Measurements from ENCODE around the gene CRIP2.

DNA sequence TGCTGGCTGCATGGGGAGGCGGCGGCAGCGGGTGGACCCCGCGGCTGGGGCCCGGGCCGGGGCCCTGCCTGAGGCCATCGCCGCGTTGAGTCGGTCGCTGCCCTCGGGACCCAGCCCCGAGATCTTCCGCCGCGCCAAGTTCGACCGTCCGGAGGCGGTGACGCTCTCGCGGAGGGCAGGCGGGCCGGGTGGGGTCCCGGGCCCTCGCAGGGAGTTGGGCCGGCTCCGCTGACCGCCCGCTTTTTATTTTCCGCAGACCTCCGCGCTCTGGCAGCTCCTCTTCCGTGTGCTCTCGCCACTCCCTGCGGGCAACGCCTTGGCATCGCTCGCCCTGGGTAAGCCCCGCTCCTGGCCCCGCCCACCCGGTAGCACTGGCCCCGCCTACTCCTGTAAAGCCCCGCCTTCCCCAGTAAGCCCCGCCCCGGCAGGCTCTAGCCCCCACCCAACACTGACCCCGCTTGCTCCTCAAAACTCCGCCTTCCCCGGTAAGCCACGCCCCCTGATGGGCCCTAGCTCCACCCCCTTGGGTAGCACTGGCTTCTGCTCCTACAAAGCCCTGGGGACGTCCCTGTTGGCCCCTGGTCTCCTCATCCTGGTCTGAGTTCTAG, 16.8 kb downstream of the CRIP2 start:
- TF ChIP-seq YY1 (IDR thresholded peaks at IDR 0.05; ENCODE audit: low read depth) (0 out of 2 replicates have a peak, but pooled peaks have one; percentile 7), CEBPB (IDR thresholded peaks at IDR 0.05) (no peak)

Measured in Ishikawa (cell line).